Loucy (cell line): ENCODE measurements around the gene MYH14.

Experiments
- H2AFZ ChIP-seq: fragments of 200-600 bp; sonication (generic); 2 replicates; pipeline ENCODE4 v1.6.0; 2016; ENCODE audit warnings: antibody characterized with exemption, mild to moderate bottlenecking, low read length, moderate library complexity
- H3F3A ChIP-seq: fragments of 200-600 bp; 2 replicates; pipeline ENCODE4 v1.6.0; 2016; ENCODE audit warnings: antibody characterized with exemption, low read depth, mild to moderate bottlenecking
- H3K27me3 ChIP-seq: fragments of 200-600 bp; sonication (generic); 2 replicates; pipeline ENCODE4 v1.6.1; 2014; ENCODE audit warnings: low read length, mild to moderate bottlenecking; ENCODE audit not compliant: insufficient read depth, poor library complexity, severe bottlenecking
- H3K36me3 ChIP-seq: fragments of 200-600 bp; sonication (generic); 2 replicates; pipeline ENCODE4 v1.6.1; 2016; ENCODE audit warnings: low read length; ENCODE audit not compliant: insufficient read depth
- H3K4me1 ChIP-seq: fragments of 200-600 bp; sonication (generic); 2 replicates; pipeline ENCODE4 v1.5.1; 2014; ENCODE audit warnings: low read length, mild to moderate bottlenecking; ENCODE audit not compliant: insufficient read depth, poor library complexity, severe bottlenecking
- H3K4me2 ChIP-seq: fragments of 200-600 bp; sonication (generic); 2 replicates; pipeline ENCODE4 v1.6.0; 2014; ENCODE audit warnings: antibody characterized with exemption, low read length, low read depth, mild to moderate bottlenecking; ENCODE audit not compliant: poor library complexity, severe bottlenecking
- H3K4me3 ChIP-seq: fragments of 200-600 bp; sonication (generic); 2 replicates; pipeline ENCODE4 v1.5.1; 2014; ENCODE audit warnings: low read length, mild to moderate bottlenecking, mixed read lengths; ENCODE audit not compliant: poor library complexity, severe bottlenecking
- H3K79me2 ChIP-seq: fragments of 200-600 bp; sonication (generic); 2 replicates; pipeline ENCODE4 v1.6.1; 2014; ENCODE audit warnings: low read length; ENCODE audit not compliant: insufficient read depth
- H3K9ac ChIP-seq: fragments of 200-600 bp; sonication (generic); 2 replicates; pipeline ENCODE4 v1.6.0; 2014; ENCODE audit warnings: mild to moderate bottlenecking, low read depth, low read length, moderate library complexity; ENCODE audit not compliant: poor library complexity, severe bottlenecking
- H3K9me2 ChIP-seq: fragments of 200-600 bp; sonication (generic); replicated peaks from 2 replicates; pipeline ENCODE4 v1.6.1; 2016; ENCODE audit warnings: low read depth, low read length, mixed read lengths
- H3K9me3 ChIP-seq: fragments of 200-600 bp; sonication (generic); 2 replicates; pipeline ENCODE4 v1.6.1; 2014; ENCODE audit warnings: mild to moderate bottlenecking, antibody characterized with exemption, low read length, low read depth; ENCODE audit not compliant: insufficient read depth
- H4K20me1 ChIP-seq: fragments of 200-600 bp; sonication (generic); 2 replicates; pipeline ENCODE4 v1.6.0; 2014; ENCODE audit warnings: antibody characterized with exemption, low read length, mild to moderate bottlenecking; ENCODE audit not compliant: insufficient read depth, poor library complexity, severe bottlenecking
- CTCF ChIP-seq: fragments of 200-600 bp; sonication (generic); conservative IDR thresholded peaks from 2 replicates; pipeline ENCODE4 v1.5.1; 2014; ENCODE audit warnings: mild to moderate bottlenecking, antibody characterized with exemption, low read length
- EZH2phosphoT487 ChIP-seq: fragments of 200-600 bp; IDR thresholded peaks from 2 replicates; pipeline ENCODE4 v1.6.1; 2018; ENCODE audit warnings: antibody characterized with exemption, mild to moderate bottlenecking, moderate library complexity, borderline replicate concordance

The MYH14 gene

GRCh38 chr19:50263176-50263575 lies 59.8 kb downstream of the MYH14 start:
- no peaks in the 10 kb centered on the region for H3K9me2 ChIP-seq
- H4K20me1 ChIP-seq = no peaks in the 10 kb centered on the region
- no peaks in the 10 kb centered on the region for H3F3A ChIP-seq
- no peak overlapping the region for H3K4me3 ChIP-seq
- TF ChIP-seq EZH2phosphoT487 (no peak), CTCF (no peak)
- H3K27me3 ChIP-seq = no peaks in the 10 kb centered on the region
- no peak overlapping the region for H3K9ac ChIP-seq
- no peaks in the 10 kb centered on the region for H3K36me3 ChIP-seq
- H2AFZ ChIP-seq = no peak overlapping the region
- H3K4me2 ChIP-seq = no peak overlapping the region
- H3K79me2 ChIP-seq = no peaks in the 10 kb centered on the region
- H3K4me1 ChIP-seq = no peaks in the 10 kb centered on the region
- no peaks in the 10 kb centered on the region for H3K9me3 ChIP-seq

GRCh38 chr19:50264483-50265186 lies 61.2 kb downstream of the MYH14 start:
- no peaks in the 10 kb centered on the region for H3K9me2 ChIP-seq
- no peak overlapping the region for H3K4me3 ChIP-seq
- no peaks in the 10 kb centered on the region for H3K4me1 ChIP-seq
- H3K79me2 ChIP-seq = no peaks in the 10 kb centered on the region
- H3K9ac ChIP-seq = no peak overlapping the region
- H3K9me3 ChIP-seq = no peaks in the 10 kb centered on the region
- H3F3A ChIP-seq = no peaks in the 10 kb centered on the region
- H2AFZ ChIP-seq = no peak overlapping the region
- no peak overlapping the region for H3K4me2 ChIP-seq
- TF ChIP-seq CTCF (no peak), EZH2phosphoT487 (no peak)
- no peaks in the 10 kb centered on the region for H4K20me1 ChIP-seq
- no peaks in the 10 kb centered on the region for H3K27me3 ChIP-seq
- no peaks in the 10 kb centered on the region for H3K36me3 ChIP-seq

GRCh38 chr19:50266041-50266440 lies 62.6 kb downstream of the MYH14 start:
- no peak overlapping the region for H3K4me2 ChIP-seq
- H3K36me3 ChIP-seq = no peaks in the 10 kb centered on the region
- no peaks in the 10 kb centered on the region for H3K4me1 ChIP-seq
- H3F3A ChIP-seq = no peaks in the 10 kb centered on the region
- H3K4me3 ChIP-seq = no peak overlapping the region
- no peaks in the 10 kb centered on the region for H3K9me2 ChIP-seq
- no peak overlapping the region for H2AFZ ChIP-seq
- TF ChIP-seq CTCF = no peak
- H3K9ac ChIP-seq = no peak overlapping the region
- H3K9me3 ChIP-seq = no peaks in the 10 kb centered on the region; the same call in 1 of the 2 replicates
- H3K79me2 ChIP-seq = no peaks in the 10 kb centered on the region
- no peaks in the 10 kb centered on the region for H4K20me1 ChIP-seq
- no peaks in the 10 kb centered on the region for H3K27me3 ChIP-seq
